GM19452 (cell line): Measurements from ENCODE around the gene CHCHD1.
A peak's percentile ranks its signal among the peaks of the same experiment; 100 is the strongest.
"Not testable (repeated sequence)": the region's sequence is repeated elsewhere in the genome, so short reads cannot be mapped to it uniquely, and the experiment has no call there.

Source experiments
- ATAC-seq: cut with Tn5 transposase; IDR thresholded peaks from one replicate; pipeline ENCODE4 v1.9.1; 2021; ENCODE audit not compliant: unreplicated experiment

The CHCHD1 gene

GRCh38 chr10:73810358-73810734, 28.5 kb downstream of the CHCHD1 start:
- no peak for ATAC-seq

DNA sequence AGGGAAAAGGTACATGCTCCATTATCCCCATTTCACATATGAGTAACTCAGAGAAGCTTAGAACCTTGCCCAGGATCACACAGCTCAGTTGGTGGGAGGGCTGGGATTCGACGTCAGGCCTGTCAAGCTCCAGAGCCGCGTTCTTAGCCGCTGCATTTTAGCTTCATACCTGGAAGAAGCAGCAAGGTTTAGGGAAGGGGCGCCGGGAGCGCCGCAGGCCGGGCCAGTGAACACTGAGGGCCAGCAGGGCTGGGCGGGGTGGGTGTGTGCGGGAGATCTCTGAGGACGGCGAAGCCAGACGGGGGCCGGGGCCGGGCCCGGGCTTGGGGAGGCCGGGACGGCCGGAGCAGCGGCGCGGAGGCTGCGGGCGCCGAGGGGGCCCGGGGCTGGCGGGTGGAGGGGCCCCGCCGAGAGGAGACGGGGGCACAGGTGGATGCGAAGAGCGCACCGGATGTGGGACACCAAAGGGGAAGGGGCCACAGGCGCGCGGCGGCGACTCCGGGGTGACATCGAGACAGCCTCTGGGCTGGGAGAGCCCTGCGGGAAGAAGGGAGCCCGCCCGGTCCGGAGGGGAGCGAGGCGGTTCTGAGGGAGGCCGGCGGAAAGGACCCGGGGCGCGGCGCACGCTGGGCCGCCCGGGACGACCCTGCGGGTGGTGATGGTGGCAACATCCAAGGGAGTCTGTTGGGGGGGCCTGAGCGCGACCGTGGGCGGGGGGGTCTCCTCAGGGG, 29.1 kb downstream of the CHCHD1 start:
- peak; percentile 21 for ATAC-seq

DNA sequence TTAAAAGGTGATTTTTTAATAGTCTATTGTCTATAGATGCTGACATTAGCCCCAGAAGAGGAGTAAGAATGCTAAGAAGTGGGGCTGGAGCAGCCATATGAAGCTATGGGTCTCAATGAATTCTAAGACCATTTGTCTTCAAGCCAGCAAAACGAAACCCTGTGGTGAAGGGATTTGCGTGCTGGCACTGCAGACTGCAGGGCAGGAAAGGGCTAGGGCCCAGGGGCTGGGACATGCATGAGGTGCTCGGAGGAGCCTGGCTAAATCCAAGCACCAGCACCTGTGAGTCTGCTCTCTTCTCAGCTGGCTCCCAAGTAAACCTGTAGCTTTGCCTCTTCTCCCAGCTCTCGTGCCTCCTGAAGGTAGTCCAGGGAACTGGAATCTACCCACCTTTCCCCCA, 30.8 kb downstream of the CHCHD1 start:
- ATAC-seq, result no peak

GRCh38 chr10:73813333-73813732, 31.5 kb downstream of the CHCHD1 start:
- ATAC-seq, result no peak

- no peak for ATAC-seq
These were observed 32.5 kb downstream of the CHCHD1 start for GRCh38 chr10:73814276-73814895.

GRCh38 chr10:73814896-73815718, 33.3 kb downstream of the CHCHD1 start:
- no peak for ATAC-seq

DNA sequence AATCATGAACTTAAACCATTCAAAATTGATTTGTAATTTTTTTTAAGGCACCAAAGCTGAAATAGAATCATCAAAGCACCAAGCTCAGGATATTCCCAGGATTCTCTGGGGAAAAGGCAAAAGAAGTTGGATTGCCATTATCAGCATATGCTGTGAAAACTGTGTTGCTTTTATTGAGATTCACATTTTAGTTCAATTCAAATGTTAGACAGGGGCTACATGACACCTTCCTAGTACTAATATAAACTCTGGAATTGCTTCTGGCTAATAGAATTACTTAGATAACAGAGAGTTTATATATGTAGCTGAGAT, 33.8 kb downstream of the CHCHD1 start:
- ATAC-seq, result no peak

GRCh38 chr10:73816917-73817729, 35.3 kb downstream of the CHCHD1 start:
- ATAC-seq, result no peak

GRCh38 chr10:73817826-73818225, 36.0 kb downstream of the CHCHD1 start:
- ATAC-seq, result no peak

- ATAC-seq, result no peak
These were observed 36.6 kb downstream of the CHCHD1 start for GRCh38 chr10:73818402-73818801.

GRCh38 chr10:73819081-73819480, 37.2 kb downstream of the CHCHD1 start:
- no peak for ATAC-seq

DNA sequence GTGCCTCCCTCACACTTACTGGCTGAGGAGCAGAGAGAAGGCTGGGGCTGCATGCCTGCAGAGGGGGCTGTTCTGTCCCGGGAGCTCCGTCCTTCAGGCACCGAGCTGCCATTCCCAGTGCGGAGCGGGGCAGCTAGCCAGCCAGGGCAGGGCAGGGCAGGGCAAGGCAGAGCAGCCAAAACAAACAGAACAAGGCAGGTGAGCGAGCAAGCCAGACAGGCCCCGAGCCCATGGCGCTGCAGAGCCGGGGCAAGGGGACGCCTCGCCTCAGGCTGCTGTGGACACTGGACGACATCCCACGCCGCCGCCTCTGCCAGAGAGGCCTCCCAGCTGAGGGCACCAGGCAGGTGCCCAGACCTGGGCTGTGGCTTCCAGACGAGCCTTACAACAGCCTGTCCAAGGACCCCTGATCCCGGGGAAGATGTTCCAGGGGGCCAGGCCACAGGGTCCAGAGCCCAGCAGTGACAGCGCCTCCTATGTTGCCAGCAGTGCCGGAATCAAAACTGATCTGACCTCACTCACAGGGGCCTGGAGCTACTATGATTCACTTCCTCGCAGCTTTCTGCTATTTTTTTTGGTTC, 37.8 kb downstream of the CHCHD1 start:
- no peak for ATAC-seq

DNA sequence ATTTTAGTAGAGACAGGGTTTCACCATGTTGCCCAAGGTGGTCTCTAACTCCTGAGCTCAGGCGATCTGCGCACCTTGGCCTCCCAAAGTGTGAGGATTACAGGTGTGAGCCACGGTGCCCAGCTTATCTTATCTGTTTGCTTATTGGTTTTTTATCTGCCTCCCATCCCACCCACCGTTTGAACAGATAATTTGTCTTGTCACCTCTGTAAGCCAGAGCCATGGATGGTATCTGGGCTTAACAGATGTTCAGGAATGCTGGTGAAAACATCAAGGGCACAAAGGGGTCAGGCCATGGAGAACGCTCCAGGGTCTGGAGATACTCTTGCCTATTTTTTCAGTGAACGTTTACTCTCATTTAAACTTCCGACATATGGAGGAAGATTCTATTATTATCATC, 41.5 kb downstream of the CHCHD1 start:
- no peak for ATAC-seq

DNA sequence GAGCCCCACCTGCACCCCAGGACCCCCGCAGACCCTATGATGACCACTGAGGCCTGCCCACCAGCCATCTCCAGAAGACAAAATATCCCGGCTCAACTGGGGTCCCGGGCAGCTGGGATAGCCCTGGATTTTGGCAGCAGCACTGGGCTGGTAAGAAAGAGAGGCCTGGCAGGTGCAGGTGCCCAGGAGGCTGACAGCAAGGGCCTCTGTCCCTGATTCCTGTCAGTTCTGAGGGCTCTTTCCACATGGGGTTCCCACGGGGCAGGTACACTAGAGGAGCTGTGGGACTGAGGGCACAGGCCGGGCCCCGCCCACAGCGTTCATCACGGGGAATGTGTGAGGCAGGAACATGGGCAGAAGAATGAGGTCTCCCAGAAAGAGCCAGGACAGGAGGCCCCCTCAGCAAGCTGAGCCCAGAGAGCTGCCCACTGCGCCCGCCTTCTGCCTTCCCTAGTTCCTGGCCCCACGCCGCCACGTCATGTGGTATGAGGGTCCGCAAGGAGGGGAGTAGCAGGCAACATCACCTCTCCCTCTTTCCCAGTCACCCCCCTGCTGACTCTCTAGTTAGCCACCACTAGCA, 42.4 kb downstream of the CHCHD1 start:
- no peak for ATAC-seq

DNA sequence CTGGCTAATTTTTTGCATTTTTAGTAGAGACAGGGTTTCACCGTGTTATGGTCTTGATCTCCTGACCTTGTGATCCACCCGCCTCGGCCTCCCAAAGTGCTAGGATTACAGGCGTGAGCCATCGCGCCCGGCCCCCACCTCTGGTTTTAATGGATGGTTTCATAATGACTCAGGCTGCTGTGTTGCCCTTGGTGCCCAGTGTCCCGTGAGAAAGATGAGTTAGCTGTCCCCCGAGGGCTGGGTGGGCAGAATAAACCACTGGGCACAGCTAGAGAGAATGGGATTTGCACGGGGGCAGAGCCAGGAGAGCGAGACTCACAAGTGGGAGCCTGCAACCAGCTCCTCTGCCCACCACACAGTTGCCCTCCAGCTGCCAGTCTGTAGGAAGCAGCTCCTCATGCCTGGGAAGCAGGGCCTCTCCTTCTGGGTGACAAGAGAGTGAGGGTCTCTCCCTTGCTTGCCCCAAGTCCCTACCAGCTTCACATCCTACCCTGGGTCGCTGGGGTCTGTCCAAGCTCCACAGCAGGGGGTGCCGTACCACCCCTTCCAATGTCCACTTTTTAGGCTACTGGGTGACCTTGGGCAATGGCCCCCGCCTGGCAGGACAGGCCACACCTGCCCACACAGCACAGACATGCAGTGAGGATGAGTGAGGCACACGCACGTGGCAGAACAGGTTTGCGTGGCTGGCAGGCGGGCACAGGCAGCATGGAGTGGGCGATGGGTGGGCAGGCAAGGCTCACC, 45.7 kb downstream of the CHCHD1 start:
- no peak for ATAC-seq

DNA sequence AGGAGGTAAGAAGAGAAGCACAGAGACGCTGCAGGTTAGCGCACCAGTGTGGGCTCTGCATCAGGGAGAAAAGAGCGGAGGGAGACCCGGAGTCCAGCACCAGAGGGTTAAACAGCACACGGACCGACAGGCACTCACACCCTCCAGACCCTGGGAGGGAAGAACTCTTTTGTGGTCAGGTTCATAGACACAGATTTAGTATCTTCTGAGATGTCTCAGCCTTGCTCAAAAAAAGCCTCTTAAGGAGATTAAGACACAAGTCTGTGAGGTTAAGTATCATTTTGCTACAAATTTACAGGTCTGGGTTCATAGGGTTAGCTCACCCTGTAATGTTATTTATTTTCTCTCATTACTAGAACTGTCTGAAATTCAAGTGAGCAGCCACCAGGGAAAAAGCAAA, 46.3 kb downstream of the CHCHD1 start:
- no peak for ATAC-seq

DNA sequence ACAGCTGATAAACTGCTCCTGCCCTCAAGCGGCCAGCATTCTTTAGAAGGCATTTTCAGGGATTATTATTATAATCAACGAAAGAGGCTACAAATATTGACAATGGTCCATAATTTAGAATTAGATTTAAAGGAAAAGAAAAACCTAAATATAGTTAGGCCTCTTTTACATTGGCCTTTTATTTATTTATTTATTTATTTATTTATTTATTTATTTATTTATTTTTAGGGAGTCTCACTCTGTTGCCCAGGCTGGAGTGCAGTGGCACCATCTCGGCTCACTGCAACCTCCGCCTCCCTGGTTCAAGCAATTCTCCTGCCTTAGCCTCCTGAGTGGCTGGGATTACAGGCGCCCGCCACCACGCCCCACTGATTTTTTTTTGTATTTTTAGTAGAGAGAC, 47.2 kb downstream of the CHCHD1 start:
- not testable (repeated sequence) for ATAC-seq
